ENCODE measurements around the gene SLAMF7. TPM values are rescaled to one million over a fixed set of nuclear protein-coding genes. Genes with fewer than 3 reads are reported as not detected.

SLAMF7 gene
- total and polyA plus RNA-seq, 2 of the 8 experiments (the other 6 are each of a cell fraction or from before 2014, with no cell fraction given) = not detected

GRCh38 chr1:160752406-160752805, 13.4 kb downstream of the SLAMF7 start (continued):
- TF ChIP-seq RBBP5 (IDR thresholded peaks at IDR 0.05; ENCODE audit: borderline replicate concordance, low read depth, low read length) (no peak), GABPA (IDR thresholded peaks at IDR 0.05; ENCODE audit: borderline replicate concordance, insufficient read depth, low read length) (no peak), RFX5 (IDR thresholded peaks at IDR 0.05; ENCODE audit: borderline replicate concordance, low read depth, low read length) (no peak), SIRT6 (IDR thresholded peaks at IDR 0.05; ENCODE audit: low read length) (no peak), SAP30 (IDR thresholded peaks at IDR 0.05; ENCODE audit: insufficient read depth, insufficient replicate concordance, low read length) (no peak)

All from H1 (cell line).